Esophagus mucosa (tissue), 1 donor: ENCODE measurements around the gene LY6G6C. TPM values are rescaled to one million over a fixed set of nuclear protein-coding genes. Genes with fewer than 3 reads are reported as not detected.

ENCODE experiments used
- ATAC-seq: fragments of 200-7000 bp; cut with Tn5 transposase; one replicate; pipeline ENCODE4 v1.9.1; 2020
- total RNA-seq: library from RNA; stranded (reverse); gene quantifications from one replicate; pipeline ENCODE4 v1.2.4, GENCODE V29; 2023
- donor health status: DM: yes; HTN: yes; CAD: no.

The LY6G6C gene
- total RNA-seq, 1 donor from 2014 or later: 10.8 TPM

DNA sequence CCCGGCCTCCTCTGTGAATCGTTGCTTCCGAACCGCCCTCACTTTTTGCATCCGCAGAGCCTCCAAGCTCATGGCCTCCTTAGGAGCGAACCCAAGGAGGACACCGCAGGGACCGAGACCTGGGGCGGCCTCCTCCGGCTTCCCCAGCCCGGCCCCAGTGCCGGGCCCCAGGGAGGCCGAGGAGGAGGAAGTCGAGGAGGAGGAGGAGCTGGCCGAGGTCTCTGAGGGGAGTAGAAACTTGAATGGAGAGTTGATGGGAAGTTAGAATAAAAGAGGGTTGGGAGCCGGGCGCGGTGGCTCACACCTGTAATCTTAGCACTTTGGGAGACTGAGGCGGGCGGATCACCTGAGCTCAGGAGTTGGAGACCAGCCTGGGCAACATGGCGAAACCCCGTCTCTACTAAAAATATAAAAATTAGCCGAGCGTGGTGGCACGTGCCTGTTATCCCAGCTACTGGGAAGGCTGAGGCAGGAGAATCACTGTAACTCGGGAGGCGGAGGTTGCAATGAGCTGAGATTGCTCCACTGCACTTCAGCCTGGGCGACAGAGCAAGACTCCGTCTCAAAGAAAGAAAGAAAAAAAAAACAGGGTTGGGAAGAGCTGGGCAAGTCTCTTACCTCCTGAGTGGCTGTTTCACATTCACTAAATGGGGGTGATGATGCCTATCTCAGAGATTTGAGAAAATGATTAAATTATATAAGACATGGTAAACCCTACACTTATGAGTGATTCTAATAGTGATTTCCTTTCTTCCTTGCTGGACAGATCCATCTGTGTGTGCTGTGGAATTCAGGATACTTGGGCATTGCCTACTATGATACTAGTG lies 19.1 kb upstream of the LY6G6C start:
- no peak for ATAC-seq

DNA sequence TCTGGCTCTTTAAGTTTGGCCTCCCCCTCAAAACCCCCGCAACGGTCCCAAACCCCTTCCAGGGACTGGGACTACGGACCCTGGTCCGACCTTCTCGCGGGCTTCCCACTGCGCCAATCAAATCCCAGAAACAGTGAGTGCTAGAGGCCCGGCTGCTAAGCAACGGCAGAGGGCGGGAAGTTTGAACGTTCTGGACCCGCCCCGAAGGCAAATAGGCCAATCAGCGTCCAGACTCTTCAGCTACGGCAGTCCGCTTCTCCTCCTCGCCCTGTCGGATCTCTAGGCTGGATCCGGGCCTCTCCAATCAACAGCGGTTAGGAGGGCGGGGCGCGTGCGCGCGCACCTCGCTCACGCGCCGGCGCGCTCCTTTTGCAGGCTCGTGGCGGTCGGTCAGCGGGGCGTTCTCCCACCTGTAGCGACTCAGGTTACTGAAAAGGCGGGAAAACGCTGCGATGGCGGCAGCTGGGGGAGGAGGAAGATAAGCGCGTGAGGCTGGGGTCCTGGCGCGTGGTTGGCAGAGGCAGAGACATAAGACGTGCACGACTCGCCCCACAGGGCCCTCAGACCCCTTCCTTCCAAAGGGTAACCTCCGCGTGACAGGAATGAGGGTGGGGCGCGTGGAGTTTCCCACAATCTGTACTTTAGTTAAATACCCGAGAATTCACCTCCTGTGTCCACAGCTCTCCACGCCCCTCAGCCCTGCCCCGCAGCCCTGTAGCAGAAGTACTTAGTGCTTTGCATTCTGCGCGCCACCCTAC lies 18.3 kb upstream of the LY6G6C start, which contains the start of gene MSH5:
Gene MSH5 (plus strand): TSS at position 367 of the 758 bp plus-strand sequence. CDS start 462 bp downstream, outside the sequence.
- ATAC-seq: peak; percentile 90

- peak; percentile 52 for ATAC-seq
Observed at GRCh38 chr6:31737991-31738979, 16.7 kb upstream of the LY6G6C start.

DNA sequence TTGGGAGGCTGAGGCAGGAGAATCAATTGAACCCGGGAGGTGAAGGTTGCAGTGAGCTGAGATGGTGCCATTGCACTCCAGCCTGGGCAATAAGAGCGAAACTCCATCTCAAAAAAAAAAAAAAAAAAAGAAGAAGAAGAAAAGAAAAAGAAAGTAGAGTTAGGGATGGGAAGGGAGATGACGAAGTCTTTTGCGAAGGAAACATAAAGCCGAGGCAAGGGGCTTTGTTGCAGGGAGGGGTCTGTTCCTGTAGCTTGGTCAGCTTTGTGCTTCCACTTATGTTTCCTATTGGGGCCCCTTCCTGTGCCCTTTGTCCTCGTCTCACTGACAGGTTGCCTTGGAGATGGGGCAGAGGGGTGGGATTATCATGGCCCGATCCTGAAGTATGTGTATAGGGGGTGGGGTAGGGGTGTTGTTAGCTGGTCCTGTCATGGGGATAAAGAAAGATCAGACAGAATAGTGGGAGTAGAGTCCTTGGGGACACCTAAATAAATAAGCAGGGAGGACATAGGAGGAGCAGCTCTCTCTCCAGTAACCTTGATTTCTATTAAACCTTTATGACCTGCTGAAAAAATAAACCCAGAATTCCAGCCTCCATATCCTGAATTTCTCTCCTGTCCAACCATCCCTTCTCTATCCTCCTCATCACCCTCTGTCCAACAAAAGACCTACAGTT lies 15.9 kb upstream of the LY6G6C start:
- ATAC-seq: no peak

DNA sequence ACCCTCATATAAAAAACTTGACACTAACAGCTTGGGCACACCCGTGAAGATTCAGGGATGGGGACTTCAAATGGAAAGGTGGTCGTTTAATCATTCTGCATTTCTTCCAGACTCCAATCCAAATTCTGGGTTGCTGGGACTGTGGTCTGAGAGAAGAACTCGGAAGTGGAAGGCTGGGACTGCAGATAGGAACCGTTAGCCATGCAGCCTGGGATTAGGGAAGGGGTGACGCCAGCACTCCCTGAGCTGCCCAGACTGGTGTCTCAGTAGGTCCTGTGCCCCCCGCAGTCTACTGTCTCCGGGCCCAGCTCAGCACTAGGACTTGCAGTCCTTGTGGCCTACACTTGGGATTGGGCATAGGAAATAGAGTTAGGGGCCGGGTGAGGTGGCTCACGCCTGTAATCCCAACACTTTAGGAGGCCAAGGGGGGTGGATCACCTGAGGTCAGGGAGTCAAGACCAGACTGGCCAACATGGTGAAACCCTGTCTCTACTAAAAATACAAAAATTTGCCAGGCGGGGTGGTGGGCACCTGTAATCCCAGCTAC lies 15.3 kb upstream of the LY6G6C start:
- ATAC-seq: no peak

GRCh38 chr6:31736021-31736767 lies 14.6 kb upstream of the LY6G6C start, which contains the start of gene CLIC1:
Gene CLIC1, minus strand, starts transcription at chr6:31736530. Its CDS starts 230 bp downstream, at chr6:31736300.
- peak; percentile 67 for ATAC-seq

DNA sequence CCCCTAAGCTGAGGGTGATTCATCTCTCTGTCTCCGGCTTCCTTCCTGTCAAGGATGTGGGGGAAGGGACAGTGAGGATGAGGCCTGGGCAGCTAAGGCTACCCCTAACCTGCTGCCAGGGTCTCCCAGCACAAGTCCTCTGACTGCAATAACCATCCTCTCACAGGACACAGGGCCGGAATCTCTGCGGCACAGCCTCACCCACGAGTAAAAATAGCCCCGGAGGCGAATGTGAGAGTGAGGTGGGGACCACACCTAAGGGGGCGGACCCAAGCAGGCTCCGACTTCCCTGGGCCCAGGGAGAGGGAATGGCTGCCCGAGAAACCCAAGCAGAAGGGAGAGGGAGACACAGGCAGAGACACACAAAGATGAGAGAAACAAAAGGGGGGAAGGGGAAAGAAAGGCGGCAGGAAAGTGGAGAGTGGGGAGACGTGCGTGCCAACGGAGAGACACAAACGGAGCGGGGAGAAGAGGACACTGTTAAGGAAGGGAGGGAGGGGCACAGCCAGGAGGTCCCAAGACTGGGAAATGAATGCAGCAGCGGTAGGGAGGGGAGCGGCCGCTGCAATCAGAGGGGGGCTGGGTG lies 13.4 kb upstream of the LY6G6C start:
- ATAC-seq: peak; percentile 27

- ATAC-seq: no peak
Observed at GRCh38 chr6:31734247-31734820, 12.8 kb upstream of the LY6G6C start.

GRCh38 chr6:31733734-31734133 lies 12.2 kb upstream of the LY6G6C start:
- ATAC-seq: no peak

DNA sequence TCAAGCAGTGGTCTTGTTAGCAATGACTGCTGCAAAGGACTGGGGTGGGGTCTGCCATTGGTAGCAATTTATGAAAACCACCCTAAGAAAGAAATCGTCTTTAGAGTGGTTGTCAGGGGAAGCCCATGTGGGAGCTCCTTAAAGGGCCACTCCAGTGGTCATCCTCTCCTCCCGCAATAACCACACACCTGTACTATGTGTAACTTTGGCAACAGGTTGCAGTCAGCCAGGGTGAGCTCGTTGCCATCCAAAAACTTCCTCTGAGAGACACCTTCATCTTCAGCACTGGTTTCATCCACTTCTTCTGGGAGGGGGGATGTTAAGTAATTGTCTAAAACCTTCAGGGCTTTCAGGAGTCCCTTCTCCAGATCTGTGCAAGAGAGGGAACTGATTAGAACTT lies 10.5 kb upstream of the LY6G6C start:
- no peak for ATAC-seq

DNA sequence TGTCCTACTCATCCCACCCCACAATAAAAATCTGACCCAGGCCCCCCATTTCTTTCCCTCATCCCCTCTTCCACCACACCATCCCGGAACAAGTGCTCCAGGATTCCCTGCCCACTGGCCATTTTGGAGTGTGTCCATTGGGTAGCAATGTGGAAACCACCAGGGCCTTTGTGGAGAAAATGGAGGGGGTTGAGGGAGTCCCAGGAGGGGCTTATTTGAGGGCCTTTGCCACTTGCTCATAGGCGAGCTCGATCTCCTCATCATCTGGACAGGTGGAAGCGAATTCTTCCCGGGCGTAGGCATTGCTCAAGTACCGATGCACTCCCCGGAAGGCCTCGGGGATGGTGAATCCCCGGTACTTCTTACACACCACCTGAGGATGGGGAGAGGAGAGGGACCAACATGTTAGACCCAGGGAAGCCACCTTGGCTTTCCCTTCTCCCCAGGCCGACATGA lies 9.1 kb upstream of the LY6G6C start:
- ATAC-seq: no peak

GRCh38 chr6:31729979-31730630 lies 8.6 kb upstream of the LY6G6C start:
- peak; percentile 51 for ATAC-seq

DNA sequence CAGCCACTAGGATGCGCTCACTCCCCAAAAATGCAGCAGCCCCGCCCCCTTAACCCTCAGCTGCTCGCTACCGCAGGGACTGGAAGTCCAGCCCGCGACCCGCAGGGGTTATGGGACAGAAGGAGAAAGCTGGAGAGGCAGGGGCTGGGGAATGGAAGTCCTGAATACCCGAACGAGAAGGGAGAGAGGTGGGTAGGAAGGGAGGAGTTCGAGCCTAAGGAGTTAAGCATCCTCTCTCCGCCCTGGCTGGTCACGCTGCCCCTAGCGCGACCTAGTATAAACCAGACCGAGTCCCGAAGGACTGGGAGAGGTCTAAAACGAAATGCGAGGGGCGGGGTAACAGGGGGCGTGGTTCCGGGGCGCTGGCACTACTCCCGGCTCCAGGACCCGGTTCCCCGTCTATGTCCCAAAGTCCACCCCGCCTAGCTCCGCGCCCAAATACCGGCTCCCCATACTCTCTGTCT lies 8.0 kb upstream of the LY6G6C start:
- ATAC-seq: peak; percentile 79

GRCh38 chr6:31728767-31729514 lies 7.4 kb upstream of the LY6G6C start, which contains the start of gene DDAH2:
Gene DDAH2, minus strand, starts transcription at chr6:31729299. Its CDS starts 138 bp downstream, at chr6:31729161.
- ATAC-seq: peak; percentile 43

DNA sequence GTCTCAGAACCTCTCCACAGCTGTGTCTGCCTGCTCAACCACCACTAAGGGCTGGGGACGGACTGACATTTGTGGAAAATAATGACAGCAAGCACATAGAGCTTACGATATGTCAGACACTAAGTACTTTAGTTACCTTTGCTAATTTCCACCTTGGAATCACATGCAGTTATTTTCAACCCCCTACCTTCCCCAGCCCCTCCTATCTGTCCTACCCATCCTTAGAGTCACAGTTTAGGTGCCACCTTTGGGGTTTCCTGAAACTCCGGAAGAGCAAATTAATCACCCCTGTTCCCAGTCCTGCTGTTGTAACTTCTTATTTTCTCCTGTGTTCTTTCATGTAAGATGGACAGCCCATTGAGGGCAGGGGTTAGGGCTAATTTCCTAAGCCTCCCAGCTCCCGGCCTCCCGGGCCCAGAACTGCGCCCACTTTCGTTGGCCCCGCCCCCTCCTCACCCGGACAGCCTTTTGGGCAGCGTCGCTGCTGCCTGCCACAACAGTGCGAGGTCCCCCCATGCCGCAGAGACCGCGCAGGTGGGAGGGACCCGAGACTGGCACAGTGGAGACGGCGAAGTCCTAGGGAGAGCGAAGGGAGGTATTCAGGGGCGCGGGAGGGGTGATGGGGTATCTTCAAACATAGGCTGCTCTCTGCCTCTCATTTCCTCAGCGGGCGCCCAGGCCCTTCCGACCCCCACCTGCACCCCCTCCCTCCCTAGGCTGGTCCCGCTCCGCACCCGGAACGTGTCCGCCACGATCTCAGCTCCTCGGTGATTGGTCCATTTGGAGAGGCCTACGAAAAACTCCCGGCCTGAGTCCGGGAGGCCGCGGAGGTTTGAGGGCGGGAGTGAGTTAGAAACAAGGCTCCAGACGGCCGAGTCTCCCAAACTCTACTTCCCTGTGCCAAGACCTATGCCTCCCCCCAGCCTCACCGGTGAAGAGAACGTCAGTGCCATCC lies 6.4 kb upstream of the LY6G6C start:
- ATAC-seq: no peak

DNA sequence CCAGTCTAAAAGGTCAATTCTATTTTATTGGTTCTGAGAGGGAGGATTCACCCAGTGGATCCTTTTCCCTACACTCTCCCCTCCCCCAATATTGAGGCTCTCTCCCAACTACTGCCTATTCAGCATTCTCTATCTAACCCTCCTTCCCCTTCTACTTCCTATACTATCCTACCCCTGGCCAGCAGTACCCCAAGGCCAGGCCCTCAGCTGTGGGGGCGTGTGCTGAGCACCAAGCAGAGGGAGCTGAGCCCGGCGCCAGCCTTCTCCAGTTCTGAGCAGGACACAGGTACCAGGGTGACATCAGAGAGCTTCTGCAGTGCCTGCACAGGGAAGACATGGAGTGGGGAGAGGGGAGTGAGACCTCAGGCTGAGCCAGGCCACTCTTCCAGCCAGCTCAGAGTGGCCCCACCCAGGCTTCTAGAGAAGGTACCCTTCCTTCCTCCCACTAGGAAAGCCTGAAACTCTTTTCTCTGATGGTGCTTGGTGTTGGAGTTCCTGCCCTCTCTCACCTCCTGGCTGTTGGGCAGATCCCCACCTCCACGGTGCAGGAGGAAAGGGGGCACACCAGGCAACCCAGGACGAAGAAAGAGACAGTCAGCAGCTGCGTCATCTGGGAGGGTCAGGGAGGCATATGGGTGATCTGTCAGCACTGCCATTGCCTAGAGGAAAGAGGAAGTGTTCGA lies 5.6 kb upstream of the LY6G6C start:
- ATAC-seq: no peak
